Stimulated activated CD4-positive, alpha-beta T cell treated with anti-CD3 and anti-CD28 coated beads, Interleukin-15, amount 100 ng/mL, for 24 hours (primary cell): ENCODE measurements around the gene NAPSA.
A peak's percentile ranks its signal among the peaks of the same experiment; 100 is the strongest.

ENCODE experiments used
- DNase-seq: peaks from one replicate; pipeline ENCODE4 v3.0.0-alpha.2; 2020

NAPSA gene

DNA sequence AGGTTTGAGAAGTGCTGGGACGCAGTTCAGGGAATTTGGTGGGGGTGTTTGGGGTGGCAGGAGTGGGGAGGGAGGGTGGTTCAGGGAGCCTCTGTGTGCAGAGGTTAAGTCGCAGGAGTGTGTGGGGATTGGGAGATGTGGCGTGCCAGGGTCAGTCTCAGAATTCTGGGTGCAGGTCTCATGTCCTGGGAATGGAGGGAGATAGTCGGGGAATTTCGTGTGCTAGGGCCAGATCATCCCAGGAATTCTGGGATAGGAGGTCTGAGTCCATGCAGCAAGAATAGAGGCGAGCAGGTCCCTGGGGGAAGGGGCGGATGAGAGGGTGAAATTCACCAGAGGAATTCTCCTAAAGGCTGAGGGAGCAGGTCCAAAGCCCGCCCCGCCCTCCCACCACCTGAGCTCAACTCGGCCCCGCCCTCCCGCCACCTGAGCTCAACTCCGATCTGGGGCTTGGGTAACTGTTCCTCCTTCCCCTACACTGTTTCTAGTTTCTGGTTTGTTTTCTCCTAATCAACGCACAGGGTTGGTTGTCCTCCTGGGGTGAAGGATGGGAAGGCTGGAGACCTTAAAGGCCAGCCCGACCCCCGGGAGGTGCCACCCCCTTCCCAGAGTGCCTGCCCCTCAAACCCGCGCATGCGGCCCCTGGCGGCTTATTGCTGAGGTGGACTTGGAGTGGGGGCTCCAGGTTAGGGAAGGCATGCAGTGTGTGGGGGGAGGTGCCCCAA, 51.5 kb downstream of the NAPSA start:
- no peak for DNase-seq

DNA sequence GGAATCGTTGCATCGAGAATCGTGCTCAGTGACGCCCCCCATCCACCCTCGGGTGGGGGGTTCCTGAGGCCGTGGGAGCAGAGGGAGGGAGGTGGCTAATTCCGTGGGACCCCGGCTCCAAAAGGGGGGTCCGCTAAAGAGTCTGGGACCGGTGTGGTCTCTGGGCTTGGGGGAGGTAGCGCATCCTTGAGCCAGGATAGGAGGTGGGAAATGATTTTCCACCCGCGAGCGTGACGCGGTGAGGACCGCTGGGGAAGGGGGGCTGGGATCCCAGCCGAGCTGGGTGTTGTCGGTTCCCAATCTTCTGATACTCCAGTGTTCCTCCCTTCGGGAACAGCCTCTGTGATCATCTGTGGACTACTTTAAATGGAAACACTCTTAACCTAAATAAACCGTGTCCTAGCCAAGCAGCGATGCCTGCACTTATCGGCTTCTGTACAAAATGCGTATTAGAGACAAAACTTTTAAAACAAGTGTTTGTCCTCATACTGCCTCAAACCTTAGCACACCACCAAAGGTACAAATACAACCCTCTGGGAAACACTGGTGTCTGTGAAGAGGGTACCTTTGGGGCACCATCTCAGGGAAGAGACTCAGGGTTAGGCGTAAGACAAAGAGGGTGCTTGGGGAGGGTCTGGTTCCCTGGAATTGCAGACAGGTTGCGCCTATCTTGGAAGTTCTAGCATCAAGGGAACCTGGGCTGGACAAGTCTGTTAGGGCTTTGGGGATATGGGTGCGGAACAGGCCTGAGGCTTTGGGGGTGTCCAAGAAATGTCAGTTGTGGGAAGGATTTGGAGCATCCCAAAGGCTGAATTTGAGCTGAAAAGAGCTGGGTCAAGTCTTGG, 52.2 kb downstream of the NAPSA start:
- no peak for DNase-seq

DNA sequence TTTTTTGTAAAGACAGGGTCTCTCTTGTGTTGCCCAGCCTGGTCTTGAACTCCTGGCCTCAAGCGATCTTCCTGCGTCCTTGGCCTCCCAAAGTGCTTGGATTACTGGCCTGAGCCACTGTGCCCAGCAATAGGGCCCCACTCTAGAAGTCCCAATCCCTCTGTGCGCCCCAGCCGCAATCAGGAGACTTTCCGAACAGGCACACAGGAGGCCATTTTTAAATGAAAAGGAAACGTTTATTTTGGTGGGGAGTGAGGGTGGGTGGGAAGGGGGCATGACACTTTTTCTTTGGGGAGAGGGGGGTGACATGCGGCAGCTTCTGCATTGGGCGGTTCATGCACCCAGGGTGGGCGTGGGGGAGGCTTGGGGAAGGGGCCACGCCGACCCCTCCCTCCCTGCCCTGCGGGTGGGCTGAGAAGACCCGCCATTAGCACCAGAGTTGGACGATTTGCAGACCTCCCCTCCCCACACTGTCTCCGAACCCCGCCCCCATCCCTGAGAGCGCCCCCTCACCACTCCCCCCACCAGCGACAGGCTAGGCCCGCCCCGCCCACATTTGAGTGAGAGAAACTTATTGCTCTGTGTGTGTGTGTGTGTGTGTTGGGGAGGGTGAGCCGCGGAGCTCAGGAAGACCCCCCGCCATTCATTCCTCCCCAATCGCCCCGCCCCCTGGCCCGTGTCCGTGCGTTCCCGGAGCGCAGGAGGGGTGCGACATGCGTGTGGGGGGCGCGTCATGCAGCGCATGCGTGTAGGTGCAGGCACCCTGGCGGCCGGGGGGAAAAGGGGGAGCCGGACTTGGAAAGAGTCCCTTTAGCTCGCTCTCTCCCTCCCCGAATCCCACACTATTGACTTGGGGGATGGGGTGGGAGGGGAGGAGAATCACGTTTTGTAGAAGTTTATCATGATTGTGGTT, 53.5 kb downstream of the NAPSA start:
- DNase-seq, result peak; percentile 36

DNA sequence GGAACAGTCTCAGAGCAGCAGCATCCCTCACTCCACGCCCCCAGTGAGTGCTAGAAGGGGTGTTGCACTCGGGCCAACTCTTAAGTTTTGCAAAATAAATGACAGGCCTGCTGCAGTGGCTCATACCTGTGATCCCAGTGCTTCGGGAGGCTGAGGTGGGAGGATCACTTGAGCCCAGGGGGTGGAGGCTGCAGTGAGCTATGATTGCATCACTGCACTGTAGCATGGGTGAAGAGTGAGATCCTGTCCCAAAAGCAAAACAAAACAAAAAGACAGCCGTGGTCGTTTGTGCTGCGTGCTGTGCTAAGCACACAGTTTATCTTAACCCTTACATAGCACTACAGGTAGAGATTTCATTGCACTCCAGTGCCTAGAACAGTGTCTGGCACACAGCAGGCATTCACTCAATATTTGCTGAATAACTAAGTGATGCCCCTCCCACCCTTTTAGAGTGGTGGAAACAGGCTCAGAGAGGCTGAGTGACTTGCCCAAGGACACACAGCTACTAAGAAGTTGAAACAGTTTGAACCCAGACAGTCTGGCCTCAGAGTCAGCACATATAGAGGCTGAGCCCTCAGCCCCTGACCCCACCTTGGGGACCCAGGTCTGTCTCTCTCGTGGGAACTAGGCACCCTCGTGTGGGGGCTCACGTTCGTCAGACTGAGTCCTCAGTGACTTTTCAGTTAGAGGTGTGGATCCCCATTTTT, 54.5 kb downstream of the NAPSA start:
- DNase-seq, result no peak

DNA sequence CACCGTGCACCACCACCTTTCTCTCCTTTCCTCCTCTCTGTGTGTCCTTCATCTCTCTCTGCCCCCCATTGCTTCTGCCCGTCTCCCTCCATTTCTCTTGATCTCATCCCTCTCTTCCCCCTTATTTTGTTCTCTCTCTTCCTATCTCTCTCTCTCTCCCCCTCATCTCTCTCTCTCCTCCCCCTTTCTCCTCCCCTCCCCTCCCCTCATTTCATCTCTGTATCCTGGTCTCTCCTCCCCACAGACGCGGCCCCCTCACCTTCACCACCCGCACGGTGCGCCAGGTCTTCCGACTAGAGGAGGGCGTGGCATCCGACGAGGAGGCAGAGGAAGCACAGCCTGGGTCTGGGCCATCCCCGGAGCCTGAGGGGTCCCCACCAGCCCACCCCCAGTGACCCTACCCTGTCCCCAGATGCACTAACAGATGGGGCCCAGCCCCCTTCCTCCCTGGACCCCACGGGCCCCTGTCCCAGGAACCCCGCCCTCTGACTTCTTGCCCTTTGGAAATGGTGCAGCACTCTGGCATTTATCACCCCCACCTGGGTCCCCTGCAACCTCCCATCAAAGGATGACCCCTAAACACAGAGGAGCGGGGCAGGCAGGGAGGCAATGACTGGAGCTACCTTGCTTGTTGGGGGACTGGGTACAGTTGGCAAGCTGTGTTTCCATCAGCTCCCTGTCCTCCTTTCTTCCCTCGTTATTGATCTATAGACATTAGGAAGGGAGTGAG, 55.9 kb downstream of the NAPSA start:
- no peak for DNase-seq

DNA sequence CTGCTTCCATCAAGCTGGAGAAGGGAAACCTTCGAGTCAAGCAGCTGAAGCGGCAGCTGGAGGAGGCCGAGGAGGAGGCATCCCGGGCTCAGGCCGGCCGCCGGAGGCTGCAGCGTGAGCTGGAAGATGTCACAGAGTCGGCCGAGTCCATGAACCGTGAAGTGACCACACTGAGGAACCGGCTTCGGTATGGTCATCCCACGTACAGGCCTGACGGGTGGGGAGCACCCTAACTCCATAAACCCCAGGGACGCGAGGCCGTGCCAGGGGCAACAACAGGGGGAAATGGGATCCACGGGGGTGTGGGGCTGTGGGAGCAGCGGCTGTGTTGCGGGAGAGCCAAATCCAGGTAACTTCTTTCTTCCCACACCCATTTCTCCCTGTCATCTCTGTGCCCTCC, 56.4 kb downstream of the NAPSA start:
- no peak for DNase-seq
